K562 (cell line): ENCODE measurements around the gene LAPTM5.

Source experiments
- BRF2 ChIP-seq: IDR thresholded peaks from 3 replicates; pipeline ENCODE4 v1.6.1; 2011; ENCODE audit warnings: borderline replicate concordance, mild to moderate bottlenecking; ENCODE audit not compliant: insufficient read length, insufficient read depth
- CTCF ChIP-seq, 3 experiments: IDR thresholded peaks in 2 of 3; conservative IDR thresholded peaks in 1 of 3; 2 replicates each; pipeline ENCODE4 v1.5.1; 2011 to 2012; ENCODE audit warnings: low read length in 3 of 3, mild to moderate bottlenecking in 3 of 3, control low read depth in 2 of 3, improper control_type of control experiment in 1 of 3, inconsistent platforms in 1 of 3, low read depth in 1 of 3, mixed read lengths in 1 of 3, moderate library complexity in 1 of 3; ENCODE audit not compliant: insufficient read depth in 2 of 3
- FOXP1 ChIP-seq: sonication (generic); formaldehyde crosslinking; IDR thresholded peaks from 2 replicates; pipeline ENCODE4 v1.8.0; 2022; ENCODE audit warnings: mild to moderate bottlenecking, missing genetic modification reagents
- JUNB ChIP-seq: fragments of 450-650 bp; formaldehyde crosslinking; conservative IDR thresholded peaks from 2 replicates; pipeline ENCODE4 v1.4.0; 2020; ENCODE audit warnings: mild to moderate bottlenecking
- PBX2 ChIP-seq, 2 experiments: IDR thresholded peaks in 1 of 2; conservative IDR thresholded peaks in 1 of 2; 2 replicates each; pipeline ENCODE4 v1.6.1; 2016; ENCODE audit warnings: low read depth in 2 of 2, mild to moderate bottlenecking in 1 of 2, missing compliant biosample characterization in 1 of 2, missing genetic modification characterization in 1 of 2, moderate library complexity in 1 of 2
- POLR2A ChIP-seq: fragments of 450-650 bp; conservative IDR thresholded peaks from 2 replicates; pipeline ENCODE4 v1.6.1; 2016
- SP2 ChIP-seq: IDR thresholded peaks from 2 replicates; pipeline ENCODE4 v1.6.1; 2011; ENCODE audit warnings: mild to moderate bottlenecking, low read depth, low read length, moderate library complexity; ENCODE audit not compliant: poor library complexity, severe bottlenecking; ENCODE audit errors: extremely low read depth
- U2AF2 ChIP-seq: fragments of 200-400 bp; formaldehyde crosslinking; optimal IDR thresholded peaks from 2 replicates; pipeline ENCODE3; 2017; ENCODE audit warnings: low read depth, mild to moderate bottlenecking, low read length
- ZBTB11 ChIP-seq, 3 experiments: fragments of 200-800 bp in 1 of 3; fragments of 250-450 bp in 1 of 3; fragments of 450-650 bp in 1 of 3; sonication (Bioruptor Pico) in 1 of 3; sonication (Bioruptor generic) in 1 of 3; formaldehyde crosslinking in 1 of 3; IDR thresholded peaks; 2 replicates each; pipeline versions ENCODE4 v1.6.1 to v1.8.0; 2016 to 2022; ENCODE audit warnings: mild to moderate bottlenecking in 2 of 3, missing genetic modification characterization in 2 of 3, missing compliant biosample characterization in 1 of 3, moderate library complexity in 1 of 3
- ZC3H8 ChIP-seq: fragments of 450-650 bp; IDR thresholded peaks from 2 replicates; pipeline ENCODE4 v1.6.1; 2017
- ZNF140 ChIP-seq: fragments of 250-450 bp; sonication (Bioruptor Pico); IDR thresholded peaks from 2 replicates; pipeline ENCODE4 v1.8.0; 2021; ENCODE audit warnings: moderate library complexity, mild to moderate bottlenecking, inconsistent platforms
- ZNF639 ChIP-seq, 2 experiments: fragments of 200-800 bp in 1 of 2; sonication (Bioruptor generic) in 1 of 2; sonication (generic) in 1 of 2; formaldehyde crosslinking in 1 of 2; IDR thresholded peaks in 1 of 2; conservative IDR thresholded peaks in 1 of 2; 2 replicates each; pipeline versions ENCODE4 v1.5.0 to v1.6.1; 2016 to 2020; ENCODE audit warnings: missing compliant biosample characterization in 1 of 2, missing genetic modification characterization in 1 of 2, missing genetic modification reagents in 1 of 2
- ZNF644 ChIP-seq: fragments of 200-800 bp; sonication (Bioruptor generic); IDR thresholded peaks from 2 replicates; pipeline ENCODE4 v1.6.1; 2016; ENCODE audit warnings: low read depth, missing genetic modification characterization, missing compliant biosample characterization

GRCh38 chr1:30785181-30785580 is 27.6 kb upstream of the LAPTM5 start:
- TF ChIP-seq POLR2A (no peak), ZNF639 (CRISPR knock-in tag; conservative IDR thresholded peaks at IDR 0.05 in 1 of 2, IDR thresholded peaks at IDR 0.05 in 1 of 2) (no peak), ZC3H8 (no peak), U2AF2 (no peak), PBX2 (CRISPR knock-in tag; IDR thresholded peaks at IDR 0.05; ENCODE audit: low read depth) (no peak), PBX2 (tag; conservative IDR thresholded peaks at IDR 0.05; ENCODE audit: low read depth) (no peak), CTCF (IDR thresholded peaks at IDR 0.05 in 2 of 3, conservative IDR thresholded peaks at IDR 0.05 in 1 of 3; ENCODE audit: insufficient read depth in 2 of 3, low read depth in 1 of 3, low read length in 3 of 3) (no peak), JUNB (no peak), SP2 (no peak), FOXP1 (no peak), BRF2 (no peak), ZNF644 (tag) (no peak), ZNF140 (no peak), ZBTB11 (CRISPR knock-in tag; IDR thresholded peaks at IDR 0.05) (no peak)
